Neural cell (in vitro differentiated cells): ENCODE data around the gene COL6A3. TPM values are rescaled to one million over a fixed set of nuclear protein-coding genes. Genes with fewer than 3 reads are reported as not detected.

ENCODE experiments used
- H2AFZ ChIP-seq: fragments of 200-600, 300-800 bp; sonication (generic), shearing (Covaris generic); 2 replicates; pipeline ENCODE4 v1.6.0; 2014; ENCODE audit warnings: low read depth, mild to moderate bottlenecking, antibody characterized with exemption, low read length, moderate library complexity
- H3F3A ChIP-seq: fragments of 200-600 bp; shearing (Covaris generic); 2 replicates; pipeline ENCODE4 v1.6.1; 2016; ENCODE audit warnings: mild to moderate bottlenecking, moderate library complexity, mixed read lengths, antibody characterized with exemption, low read length; ENCODE audit not compliant: insufficient read depth, poor library complexity, severe bottlenecking
- H3K27ac ChIP-seq: fragments of 200-600, 300-800 bp; sonication (generic), shearing (Covaris generic); 2 replicates; pipeline ENCODE4 v1.5.1; 2014; ENCODE audit warnings: mild to moderate bottlenecking, low read length, moderate library complexity
- H3K27me3 ChIP-seq: fragments of 300-800, 200-600 bp; sonication (generic), shearing (Covaris generic); 2 replicates; pipeline ENCODE4 v1.6.0; 2014; ENCODE audit warnings: mild to moderate bottlenecking, low read depth, low read length, moderate library complexity; ENCODE audit not compliant: insufficient read depth
- H3K36me3 ChIP-seq: fragments of 300-800, 200-600 bp; sonication (generic), shearing (Covaris generic); 2 replicates; pipeline ENCODE4 v1.5.1; 2014; ENCODE audit warnings: mild to moderate bottlenecking, antibody characterized with exemption, low read length, moderate library complexity; ENCODE audit not compliant: insufficient read depth
- H3K4me2 ChIP-seq: fragments of 300-800, 200-600 bp; sonication (generic), shearing (Covaris generic); 2 replicates; pipeline ENCODE4 v1.6.0; 2014; ENCODE audit warnings: mild to moderate bottlenecking, low read length
- H3K4me3 ChIP-seq: fragments of 300-800, 200-600 bp; sonication (generic), shearing (Covaris generic); 2 replicates; pipeline ENCODE4 v1.5.1; 2014; ENCODE audit warnings: mild to moderate bottlenecking, low read length, moderate library complexity
- H3K79me2 ChIP-seq: fragments of 200-600 bp; shearing (Covaris generic); replicated peaks from 2 replicates; pipeline ENCODE4 v1.6.0; 2014; ENCODE audit warnings: mild to moderate bottlenecking, low read length, moderate library complexity; ENCODE audit not compliant: insufficient read depth
- H3K9ac ChIP-seq: fragments of 300-800, 200-600 bp; sonication (generic), shearing (Covaris generic); 2 replicates; pipeline ENCODE4 v1.6.1; 2016; ENCODE audit warnings: mild to moderate bottlenecking, low read length, mixed read lengths
- H3K9me2 ChIP-seq: fragments of 200-600 bp; shearing (Covaris generic); 2 replicates; pipeline ENCODE4 v1.6.1; 2016; ENCODE audit warnings: mild to moderate bottlenecking, low read length, mixed read lengths; ENCODE audit not compliant: insufficient read depth
- H3K9me3 ChIP-seq: fragments of 200-600, 300-800 bp; sonication (generic), shearing (Covaris generic); 2 replicates; pipeline ENCODE4 v1.6.1; 2016; ENCODE audit warnings: mild to moderate bottlenecking, mixed run types, low read length, moderate library complexity, mixed read lengths
- H4K20me1 ChIP-seq: fragments of 200-600 bp; shearing (Covaris generic); 2 replicates; pipeline ENCODE4 v1.6.1; 2016; ENCODE audit warnings: mild to moderate bottlenecking, mixed run types; ENCODE audit not compliant: insufficient read depth
- CTCF ChIP-seq: fragments of 450-650 bp; IDR thresholded peaks from 2 replicates; pipeline ENCODE4 v1.5.1; 2014; ENCODE audit warnings: antibody characterized with exemption, mild to moderate bottlenecking, moderate library complexity; ENCODE audit not compliant: poor library complexity, severe bottlenecking
- EP300 ChIP-seq: fragments of 450-650 bp; conservative IDR thresholded peaks from 2 replicates; pipeline ENCODE4 v1.6.1; 2014; ENCODE audit warnings: antibody characterized with exemption, mild to moderate bottlenecking, moderate library complexity; ENCODE audit not compliant: poor library complexity, severe bottlenecking
- EZH2 ChIP-seq: fragments of 200-600, 300-800 bp; shearing (Covaris generic), sonication (generic); IDR thresholded peaks from 2 replicates; pipeline ENCODE4 v1.6.1; 2014; ENCODE audit warnings: antibody characterized with exemption, low read length, borderline replicate concordance, mild to moderate bottlenecking; ENCODE audit not compliant: insufficient read depth, poor library complexity, severe bottlenecking
- MXI1 ChIP-seq: fragments of 450-650 bp; conservative IDR thresholded peaks from 2 replicates; pipeline ENCODE4 v1.6.1; 2014; ENCODE audit warnings: antibody characterized with exemption, mild to moderate bottlenecking; ENCODE audit not compliant: poor library complexity, severe bottlenecking
- POLR2AphosphoS5 ChIP-seq: IDR thresholded peaks from 2 replicates; pipeline ENCODE4 v1.6.1; 2012
- RAD21 ChIP-seq: fragments of 450-650 bp; conservative IDR thresholded peaks from 2 replicates; pipeline ENCODE4 v1.6.1; 2014; ENCODE audit warnings: antibody characterized with exemption, mild to moderate bottlenecking, moderate library complexity
- REST ChIP-seq: IDR thresholded peaks from 2 replicates; pipeline ENCODE4 v1.6.1; 2012; ENCODE audit warnings: borderline replicate concordance
- SMC3 ChIP-seq: fragments of 450-650 bp; conservative IDR thresholded peaks from 2 replicates; pipeline ENCODE4 v1.6.1; 2014; ENCODE audit warnings: antibody characterized with exemption, mild to moderate bottlenecking, moderate library complexity; ENCODE audit not compliant: poor library complexity
- TAF1 ChIP-seq: IDR thresholded peaks from 2 replicates; pipeline ENCODE4 v1.6.1; 2012; ENCODE audit warnings: low read depth
- polyA plus RNA-seq: library from polyadenylated mRNA; depleted of rRNA; stranded (reverse); fragments of >200 nt; gene quantifications from 2 replicates; pipeline ENCODE4 v1.2.3, GENCODE V29; 2014

COL6A3 gene
- polyA plus RNA-seq, 1 donor from 2014 or later, result 0.05 TPM

GRCh38 chr2:237452861-237453260 lies 38.9 kb upstream of the COL6A3 start:
- Histone ChIP-seq H3K4me2 (no peak overlapping the region), H4K20me1 (no peaks in the 10 kb centered on the region), H2AFZ (no peak overlapping the region), H3F3A (no peaks in the 10 kb centered on the region), H3K9me2 (no peaks in the 10 kb centered on the region), H3K9ac (no peak overlapping the region), H3K27ac (no peak overlapping the region), H3K4me3 (no peak overlapping the region), H3K36me3 (no peaks in the 10 kb centered on the region), H3K27me3 (no peaks in the 10 kb centered on the region), H3K79me2 (no peaks in the 10 kb centered on the region), H3K9me3 (no peaks in the 10 kb centered on the region)
- TF ChIP-seq REST (no peak), EZH2 (no peak), SMC3 (no peak), EP300 (no peak), CTCF (no peak), TAF1 (no peak), POLR2AphosphoS5 (no peak), MXI1 (no peak), RAD21 (no peak)

GRCh38 chr2:237451643-237452469 lies 37.9 kb upstream of the COL6A3 start:
- Histone ChIP-seq H3K27ac (no peak overlapping the region), H3K9me2 (no peaks in the 10 kb centered on the region), H3K4me2 (no peak overlapping the region), H3F3A (no peaks in the 10 kb centered on the region), H3K9ac (no peak overlapping the region), H3K9me3 (no peaks in the 10 kb centered on the region), H3K36me3 (no peaks in the 10 kb centered on the region), H2AFZ (no peak overlapping the region), H3K27me3 (no peaks in the 10 kb centered on the region), H4K20me1 (no peaks in the 10 kb centered on the region), H3K4me3 (no peak overlapping the region), H3K79me2 (no peaks in the 10 kb centered on the region)
- no peak for TF ChIP-seq CTCF
- no peak for TF ChIP-seq RAD21
- no peak for TF ChIP-seq POLR2AphosphoS5
- no peak for TF ChIP-seq EP300
- no peak for TF ChIP-seq MXI1
